ENCODE data around the gene TMEM43.
"Not testable (repeated sequence)": the region's sequence is repeated elsewhere in the genome, so short reads cannot be mapped to it uniquely, and the experiment has no call there.

TMEM43 gene, protein sequence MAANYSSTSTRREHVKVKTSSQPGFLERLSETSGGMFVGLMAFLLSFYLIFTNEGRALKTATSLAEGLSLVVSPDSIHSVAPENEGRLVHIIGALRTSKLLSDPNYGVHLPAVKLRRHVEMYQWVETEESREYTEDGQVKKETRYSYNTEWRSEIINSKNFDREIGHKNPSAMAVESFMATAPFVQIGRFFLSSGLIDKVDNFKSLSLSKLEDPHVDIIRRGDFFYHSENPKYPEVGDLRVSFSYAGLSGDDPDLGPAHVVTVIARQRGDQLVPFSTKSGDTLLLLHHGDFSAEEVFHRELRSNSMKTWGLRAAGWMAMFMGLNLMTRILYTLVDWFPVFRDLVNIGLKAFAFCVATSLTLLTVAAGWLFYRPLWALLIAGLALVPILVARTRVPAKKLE

DNA sequence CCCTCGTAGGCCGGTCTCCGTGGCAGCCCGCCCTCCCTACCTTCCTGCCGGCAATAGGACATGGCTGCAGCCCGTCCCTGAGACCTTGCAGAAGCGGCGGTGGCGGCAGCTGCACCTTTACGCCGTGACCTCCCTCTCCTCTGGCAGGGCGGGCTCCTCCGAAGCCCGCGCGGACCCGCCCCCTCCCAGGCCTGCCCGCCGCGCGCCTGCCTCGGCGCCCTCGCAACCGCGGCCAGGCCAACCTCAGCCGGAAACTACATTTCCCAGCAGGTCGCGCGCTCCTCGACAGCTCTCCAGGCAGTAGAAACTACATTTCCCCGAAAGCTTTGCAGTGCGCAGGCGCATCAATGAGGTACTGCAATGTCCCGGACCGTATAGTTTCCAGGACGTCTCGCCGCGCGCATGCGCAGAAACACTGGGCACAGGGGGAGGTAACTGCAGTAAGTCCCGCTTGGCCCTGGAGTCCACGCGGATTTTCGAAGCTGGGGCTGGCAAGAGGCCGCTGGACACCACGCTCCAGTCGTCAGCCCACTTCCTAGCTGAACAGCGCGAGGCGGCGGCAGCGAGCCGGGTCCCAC lies at the start of gene TMEM43, which contains the start of gene CHCHD4:
Gene TMEM43 (plus strand): TSS at position 438 of the 578 bp plus-strand sequence. CDS start 142 bp downstream, outside the sequence.
Gene CHCHD4 (minus strand): TSS at position 256 of the 578 bp plus-strand sequence. CDS start 194 bp downstream, at position 62.
- H2AFZ ChIP-seq (ENCODE audit: low read length, unreplicated experiment): peak within 1 kb of the TSS; percentile 51
- peaks cover 12% of the 10 kb centered on the region for H3K36me3 ChIP-seq (ENCODE audit: insufficient read depth, low read length)
- H3K27ac ChIP-seq (ENCODE audit: low read depth, low read length): peak within 1 kb of the TSS; percentile 80
- peaks cover 74% of the 10 kb centered on the region for H3K79me2 ChIP-seq (ENCODE audit: control insufficient read depth, insufficient read depth, low read length, unreplicated experiment)
- peaks cover 25% of the 10 kb centered on the region for H3K4me1 ChIP-seq (ENCODE audit: control insufficient read depth, insufficient read depth, low read length, unreplicated experiment)
- no peaks in the 10 kb centered on the region for H3K27me3 ChIP-seq (ENCODE audit: insufficient read depth, low read length)
- peak within 1 kb of the TSS; percentile 95 for H3K4me3 ChIP-seq (ENCODE audit: low read depth, low read length)

DNA sequence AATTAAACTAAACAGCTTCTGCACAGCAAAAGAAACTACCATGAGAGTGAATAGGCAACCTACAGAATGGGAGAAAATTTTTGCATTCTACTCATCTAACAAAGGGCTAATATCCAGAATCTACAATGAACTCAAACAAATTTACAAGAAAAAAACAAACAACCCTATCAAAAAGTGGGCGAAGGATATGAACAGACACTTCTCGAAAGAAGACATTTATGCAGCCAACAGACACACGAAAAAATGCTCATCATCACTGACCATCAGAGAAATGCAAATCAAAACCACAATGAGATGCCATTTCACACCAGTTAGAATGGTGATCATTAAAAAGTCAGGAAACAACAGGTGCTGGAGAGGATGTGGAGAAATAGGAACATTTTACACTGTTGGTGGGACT lies 49.6 kb upstream of the TMEM43 start:
- H3K27ac ChIP-seq (ENCODE audit: low read depth, low read length); H3K36me3 ChIP-seq (ENCODE audit: insufficient read depth, low read length); H3K4me3 ChIP-seq (ENCODE audit: low read depth, low read length); H3K27me3 ChIP-seq (ENCODE audit: insufficient read depth, low read length); H3K79me2 ChIP-seq (ENCODE audit: control insufficient read depth, insufficient read depth, low read length, unreplicated experiment); H2AFZ ChIP-seq (ENCODE audit: low read length, unreplicated experiment); H3K4me1 ChIP-seq (ENCODE audit: control insufficient read depth, insufficient read depth, low read length, unreplicated experiment): not testable (repeated sequence)

DNA sequence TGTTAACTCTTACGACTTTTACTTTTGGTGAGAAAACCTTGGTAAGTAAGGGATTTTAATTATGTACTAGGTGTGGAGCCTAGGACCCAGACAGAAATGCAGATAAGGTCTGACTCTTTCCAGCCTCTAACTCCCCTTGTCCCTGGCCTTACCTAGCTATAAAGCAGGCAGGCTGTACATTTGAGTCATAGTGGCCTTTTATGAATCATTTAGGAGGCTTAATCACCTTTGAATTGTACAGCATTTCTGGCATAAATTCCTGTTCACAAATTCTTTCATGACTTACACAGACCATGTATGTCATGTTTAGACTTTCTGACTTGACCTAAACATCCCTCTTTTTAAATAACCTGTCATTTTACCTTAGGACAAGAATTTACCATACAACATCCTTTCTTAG lies 47.5 kb upstream of the TMEM43 start:
- H3K36me3 ChIP-seq (ENCODE audit: insufficient read depth, low read length): no peaks in the 10 kb centered on the region
- H3K4me3 ChIP-seq (ENCODE audit: low read depth, low read length): no peak overlapping the region
- H2AFZ ChIP-seq (ENCODE audit: low read length, unreplicated experiment): no peak overlapping the region
- H3K4me1 ChIP-seq (ENCODE audit: control insufficient read depth, insufficient read depth, low read length, unreplicated experiment): no peaks in the 10 kb centered on the region
- no peaks in the 10 kb centered on the region for H3K79me2 ChIP-seq (ENCODE audit: control insufficient read depth, insufficient read depth, low read length, unreplicated experiment)
- peaks cover 19% of the 10 kb centered on the region; the same call in 1 of the 2 replicates for H3K27me3 ChIP-seq (ENCODE audit: insufficient read depth, low read length)
- no peak overlapping the region for H3K27ac ChIP-seq (ENCODE audit: low read depth, low read length)

DNA sequence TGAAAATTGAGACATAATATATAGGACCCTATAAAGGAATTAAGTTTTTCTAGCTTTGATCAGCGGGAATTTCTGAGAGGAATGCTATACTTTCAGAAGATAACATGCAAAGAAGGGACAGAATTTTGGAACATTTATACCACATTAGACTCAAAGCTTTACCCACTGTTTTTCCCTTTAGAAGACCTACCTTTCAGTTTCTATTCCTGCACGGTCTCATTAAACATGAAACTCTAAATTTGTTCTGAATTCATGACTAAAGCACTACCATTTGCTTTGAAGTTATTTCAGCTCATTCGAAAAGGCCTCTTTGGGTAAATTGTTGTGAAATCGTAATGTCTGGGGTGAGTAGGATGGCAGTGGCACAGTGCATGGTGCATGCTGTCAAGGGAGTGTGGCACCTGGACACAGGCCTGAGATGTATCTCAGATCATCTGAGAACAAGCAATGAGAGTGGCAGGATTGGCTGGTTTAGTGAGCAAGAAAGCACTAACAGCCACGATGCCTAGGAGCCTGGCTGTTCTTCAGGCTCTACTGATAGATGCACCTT lies 42.7 kb upstream of the TMEM43 start:
- no peak overlapping the region for H3K4me3 ChIP-seq (ENCODE audit: low read depth, low read length)
- H3K4me1 ChIP-seq (ENCODE audit: control insufficient read depth, insufficient read depth, low read length, unreplicated experiment): no peaks in the 10 kb centered on the region
- peaks cover 28% of the 10 kb centered on the region; the same call in 1 of the 2 replicates for H3K27me3 ChIP-seq (ENCODE audit: insufficient read depth, low read length)
- no peaks in the 10 kb centered on the region for H3K36me3 ChIP-seq (ENCODE audit: insufficient read depth, low read length)
- H3K27ac ChIP-seq (ENCODE audit: low read depth, low read length): no peak overlapping the region
- H2AFZ ChIP-seq (ENCODE audit: low read length, unreplicated experiment): no peak overlapping the region
- no peaks in the 10 kb centered on the region for H3K79me2 ChIP-seq (ENCODE audit: control insufficient read depth, insufficient read depth, low read length, unreplicated experiment)

DNA sequence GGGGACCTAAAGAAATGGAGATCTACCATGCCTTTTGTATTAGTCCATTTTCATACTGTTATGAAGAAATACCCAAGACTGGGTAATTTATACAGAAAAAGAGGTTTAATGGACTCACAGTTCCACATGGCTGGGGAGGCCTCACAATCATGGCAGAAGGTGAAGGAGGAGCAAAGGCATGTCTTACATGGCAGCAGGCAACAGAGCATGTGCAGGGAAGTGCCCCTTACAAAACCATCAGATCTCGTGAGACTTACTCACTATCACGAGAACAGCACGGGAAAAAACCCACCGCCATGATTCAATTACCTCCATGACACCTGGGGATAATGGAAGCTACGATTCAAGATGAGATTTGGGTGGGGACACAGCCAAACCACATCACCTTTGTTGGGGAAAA lies 37.4 kb upstream of the TMEM43 start:
- not testable (repeated sequence) for H3K79me2 ChIP-seq (ENCODE audit: control insufficient read depth, insufficient read depth, low read length, unreplicated experiment); H3K27ac ChIP-seq (ENCODE audit: low read depth, low read length); H3K36me3 ChIP-seq (ENCODE audit: insufficient read depth, low read length); H2AFZ ChIP-seq (ENCODE audit: low read length, unreplicated experiment); H3K4me3 ChIP-seq (ENCODE audit: low read depth, low read length); H3K4me1 ChIP-seq (ENCODE audit: control insufficient read depth, insufficient read depth, low read length, unreplicated experiment)
- H3K27me3 ChIP-seq (ENCODE audit: insufficient read depth, low read length): peaks cover 12% of the 10 kb centered on the region; the same call in 1 of the 2 replicates

DNA sequence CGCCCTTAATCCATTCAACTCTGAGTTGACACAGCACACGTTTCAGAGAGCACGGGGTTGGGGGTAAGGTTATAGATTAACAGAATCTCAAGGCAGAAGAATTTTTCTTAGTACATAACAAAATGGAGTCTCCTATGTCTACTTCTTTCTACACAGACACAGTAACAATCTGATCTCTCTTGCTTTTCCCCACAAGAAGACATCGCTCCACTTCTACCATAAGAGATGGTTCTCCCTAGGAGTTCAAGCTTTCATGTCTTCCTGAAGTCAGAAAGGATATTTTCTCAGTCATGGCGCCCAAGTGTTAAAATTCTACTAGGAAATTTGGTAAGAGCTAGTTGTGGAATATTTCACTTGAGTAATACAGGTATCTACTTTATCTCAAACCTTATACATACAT lies 32.9 kb upstream of the TMEM43 start:
- not testable (repeated sequence) for H3K79me2 ChIP-seq (ENCODE audit: control insufficient read depth, insufficient read depth, low read length, unreplicated experiment); H3K27ac ChIP-seq (ENCODE audit: low read depth, low read length); H3K4me1 ChIP-seq (ENCODE audit: control insufficient read depth, insufficient read depth, low read length, unreplicated experiment); H2AFZ ChIP-seq (ENCODE audit: low read length, unreplicated experiment); H3K4me3 ChIP-seq (ENCODE audit: low read depth, low read length); H3K36me3 ChIP-seq (ENCODE audit: insufficient read depth, low read length)
- H3K27me3 ChIP-seq (ENCODE audit: insufficient read depth, low read length): peaks cover 28% of the 10 kb centered on the region

DNA sequence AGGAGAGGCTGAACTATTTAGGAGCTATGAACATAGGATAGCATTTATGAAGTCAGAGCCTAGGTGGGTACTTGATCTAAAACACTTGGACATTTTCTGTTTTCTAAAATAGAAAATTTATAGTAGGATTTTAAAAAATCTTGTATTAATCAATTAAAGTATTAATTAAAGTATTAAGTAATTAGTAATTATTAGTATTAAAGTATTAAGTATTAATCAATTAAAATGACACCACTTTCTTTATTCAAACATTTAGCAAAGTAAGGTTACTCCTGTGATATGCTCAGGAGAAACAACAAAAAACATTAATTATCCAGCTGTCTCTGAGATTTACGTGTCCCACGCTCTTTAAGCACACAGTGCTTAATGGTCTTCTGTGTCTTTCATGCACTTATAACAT lies 32.4 kb upstream of the TMEM43 start:
- H3K27me3 ChIP-seq (ENCODE audit: insufficient read depth, low read length): peaks cover 29% of the 10 kb centered on the region
- H3K27ac ChIP-seq (ENCODE audit: low read depth, low read length): no peak overlapping the region
- H3K36me3 ChIP-seq (ENCODE audit: insufficient read depth, low read length): no peaks in the 10 kb centered on the region
- H3K4me3 ChIP-seq (ENCODE audit: low read depth, low read length): no peak overlapping the region
- H3K79me2 ChIP-seq (ENCODE audit: control insufficient read depth, insufficient read depth, low read length, unreplicated experiment): no peaks in the 10 kb centered on the region
- H3K4me1 ChIP-seq (ENCODE audit: control insufficient read depth, insufficient read depth, low read length, unreplicated experiment): no peaks in the 10 kb centered on the region
- no peak overlapping the region for H2AFZ ChIP-seq (ENCODE audit: low read length, unreplicated experiment)

DNA sequence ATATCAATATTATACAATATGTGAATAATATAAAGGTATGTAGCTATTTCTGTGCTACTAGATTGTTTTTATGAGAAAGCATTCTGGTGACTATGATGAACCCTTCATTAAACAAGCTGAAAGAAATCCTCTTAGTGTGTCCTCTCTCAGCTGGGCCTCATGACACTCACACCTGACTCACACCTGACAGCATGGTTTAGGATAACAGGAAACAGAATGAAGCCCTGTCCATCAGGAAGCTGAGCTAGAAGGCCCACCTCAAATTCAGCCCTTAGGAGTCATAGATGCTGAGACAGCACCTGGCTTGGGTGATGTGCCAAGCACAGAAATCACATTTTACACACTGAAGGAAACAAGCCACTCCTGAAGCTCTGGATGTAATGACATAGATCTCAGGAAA lies 31.0 kb upstream of the TMEM43 start:
- Histone ChIP-seq H3K36me3 (ENCODE audit: insufficient read depth, low read length) (no peaks in the 10 kb centered on the region), H3K27ac (ENCODE audit: low read depth, low read length) (no peak overlapping the region), H3K4me3 (ENCODE audit: low read depth, low read length) (no peak overlapping the region), H3K4me1 (ENCODE audit: control insufficient read depth, insufficient read depth, low read length, unreplicated experiment) (no peaks in the 10 kb centered on the region), H3K79me2 (ENCODE audit: control insufficient read depth, insufficient read depth, low read length, unreplicated experiment) (no peaks in the 10 kb centered on the region), H2AFZ (ENCODE audit: low read length, unreplicated experiment) (no peak overlapping the region), H3K27me3 (ENCODE audit: insufficient read depth, low read length) (peaks cover 34% of the 10 kb centered on the region)

DNA sequence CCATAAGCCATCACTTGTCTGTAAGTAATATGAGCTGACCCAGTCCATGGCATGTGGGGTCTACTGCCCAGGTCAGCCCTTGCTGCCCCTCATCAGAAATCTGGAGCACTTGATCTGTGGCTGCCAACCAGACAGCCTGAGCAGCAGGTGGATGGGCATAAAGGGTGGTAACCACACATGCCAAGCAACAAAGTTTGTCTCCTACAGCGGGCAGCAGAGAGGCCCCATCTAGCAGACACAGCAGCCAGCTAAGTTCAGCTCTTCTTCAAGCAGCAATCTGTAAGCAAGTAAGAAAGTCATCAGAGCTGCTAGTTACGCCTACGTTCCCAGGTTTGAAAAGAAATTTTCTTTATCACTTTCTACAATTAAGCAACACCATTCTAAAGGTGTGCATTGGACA lies 28.1 kb upstream of the TMEM43 start:
- no peaks in the 10 kb centered on the region for H3K79me2 ChIP-seq (ENCODE audit: control insufficient read depth, insufficient read depth, low read length, unreplicated experiment)

DNA sequence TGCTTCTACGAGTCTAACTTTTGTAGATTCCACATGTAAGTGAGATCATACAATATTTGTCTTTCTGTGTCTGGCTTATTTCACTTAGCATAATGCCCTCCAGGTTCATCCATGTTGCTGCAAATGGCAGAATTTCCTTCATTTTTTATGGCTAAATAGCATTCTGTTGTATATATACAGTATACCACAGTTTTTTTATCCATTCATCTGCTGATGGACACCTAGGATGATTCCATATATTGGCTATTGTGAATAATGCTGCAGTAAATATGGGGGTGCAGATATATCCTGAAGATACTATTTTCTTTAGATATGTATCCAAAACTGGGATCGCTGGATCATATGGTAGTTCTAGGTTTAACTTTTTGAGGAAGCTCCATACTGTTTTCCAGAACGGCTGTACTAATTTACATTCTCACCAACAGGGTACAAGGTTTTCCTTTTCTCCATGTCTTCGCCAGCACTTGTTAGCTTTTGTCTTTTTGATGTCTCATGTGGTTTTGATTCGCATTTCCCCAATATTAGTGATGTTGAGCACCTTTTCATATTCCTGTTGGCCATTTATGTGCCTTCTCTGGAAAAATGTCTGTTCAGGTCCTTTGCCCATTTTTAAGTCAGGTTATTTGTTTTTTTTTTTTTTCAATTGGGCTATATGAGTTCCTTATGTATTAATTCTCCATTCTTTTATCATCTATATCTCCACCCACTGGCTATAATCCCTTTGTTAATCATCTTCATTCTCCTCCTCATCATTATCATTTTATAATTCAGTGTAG lies 27.0 kb upstream of the TMEM43 start:
- Histone ChIP-seq H3K79me2 (ENCODE audit: control insufficient read depth, insufficient read depth, low read length, unreplicated experiment) (no peaks in the 10 kb centered on the region), H2AFZ (ENCODE audit: low read length, unreplicated experiment) (no peak overlapping the region)

More for the DNA sequence above, 28.1 kb upstream of the TMEM43 start:
- H3K36me3 ChIP-seq (ENCODE audit: insufficient read depth, low read length): no peaks in the 10 kb centered on the region
- no peak overlapping the region for H3K4me3 ChIP-seq (ENCODE audit: low read depth, low read length)
- H3K27me3 ChIP-seq (ENCODE audit: insufficient read depth, low read length): peaks cover 48% of the 10 kb centered on the region
- H3K27ac ChIP-seq (ENCODE audit: low read depth, low read length): no peak overlapping the region
- no peak overlapping the region for H2AFZ ChIP-seq (ENCODE audit: low read length, unreplicated experiment)
- no peaks in the 10 kb centered on the region for H3K4me1 ChIP-seq (ENCODE audit: control insufficient read depth, insufficient read depth, low read length, unreplicated experiment)

More for the DNA sequence above, 27.0 kb upstream of the TMEM43 start:
- Histone ChIP-seq H3K27me3 (ENCODE audit: insufficient read depth, low read length) (peaks cover 48% of the 10 kb centered on the region), H3K27ac (ENCODE audit: low read depth, low read length) (no peak overlapping the region), H3K4me3 (ENCODE audit: low read depth, low read length) (no peak overlapping the region), H3K4me1 (ENCODE audit: control insufficient read depth, insufficient read depth, low read length, unreplicated experiment) (no peaks in the 10 kb centered on the region), H3K36me3 (ENCODE audit: insufficient read depth, low read length) (no peaks in the 10 kb centered on the region)
